Subcutaneous abdominal adipose tissue (tissue), 5 donors: ENCODE measurements around the gene MAN1A1.

Experiments
- H3K27ac ChIP-seq: one replicate; pipeline ENCODE4 v1.7.0; 2013; ENCODE audit warnings: low read depth, mild to moderate bottlenecking, inconsistent platforms, low read length, moderate library complexity
- H3K27me3 ChIP-seq, 5 donors: one replicate each; pipeline ENCODE4 v1.7.0; 2013; ENCODE audit warnings: low read length in 5 of 5, inconsistent platforms in 1 of 5; ENCODE audit not compliant: control insufficient read depth in 5 of 5, insufficient read depth in 4 of 5
- H3K36me3 ChIP-seq, 5 donors: one replicate each; pipeline ENCODE4 v1.7.0; 2013; ENCODE audit warnings: low read length in 5 of 5; ENCODE audit not compliant: control insufficient read depth in 5 of 5, insufficient read depth in 5 of 5
- H3K4me1 ChIP-seq, 5 donors: one replicate each; pipeline ENCODE4 v1.7.0; 2013; ENCODE audit warnings: low read length in 5 of 5, mild to moderate bottlenecking in 3 of 5, moderate library complexity in 1 of 5; ENCODE audit not compliant: control insufficient read depth in 5 of 5, insufficient read depth in 5 of 5
- H3K4me3 ChIP-seq, 5 donors: one replicate each; pipeline ENCODE4 v1.7.0; 2013; ENCODE audit warnings: low read length in 5 of 5, low read depth in 1 of 5
- H3K9ac ChIP-seq, 5 donors: one replicate each; pipeline ENCODE4 v1.7.0; 2013; ENCODE audit warnings: low read length in 5 of 5, mild to moderate bottlenecking in 4 of 5, moderate library complexity in 3 of 5
- H3K9me3 ChIP-seq, 5 donors: one replicate each; pipeline ENCODE4 v1.7.0; 2013; ENCODE audit warnings: low read length in 5 of 5; ENCODE audit not compliant: control insufficient read depth in 5 of 5
- donor health status: healthy.
- donor health status: healthy.
- donor health status: healthy.
- donor health status: healthy.
- donor health status: healthy.

Gene MAN1A1

GRCh38 chr6:119310486-119311036, 39.0 kb downstream of the MAN1A1 start:
- Histone ChIP-seq H3K9me3 (no peaks in the 10 kb centered on the region), H3K4me3 (no peak overlapping the region), H3K9ac (no peak overlapping the region), H3K27me3 (no peaks in the 10 kb centered on the region), H3K27ac (peak overlapping the region; percentile 74), H3K4me1 (peaks cover 2 to 64% (median 58%) of the 10 kb centered on the region in 5 donors), H3K36me3 (peaks cover 10 to 14% (median 12%) of the 10 kb centered on the region in 5 donors)

GRCh38 chr6:119308991-119309657, 40.4 kb downstream of the MAN1A1 start:
- Histone ChIP-seq H3K27ac (peak overlapping the region; percentile 74), H3K27me3 (no peaks in the 10 kb centered on the region), H3K36me3 (peaks cover 13 to 17% (median 14%) of the 10 kb centered on the region in 5 donors), H3K4me3 (no peak overlapping the region), H3K9ac (no peak overlapping the region), H3K4me1 (peaks cover 2 to 49% (median 45%) of the 10 kb centered on the region in 5 donors), H3K9me3 (no peaks in the 10 kb centered on the region)

- peaks cover 0 to 44% (median 39%) of the 10 kb centered on the region in 5 donors for H3K4me1 ChIP-seq
- H3K27me3 ChIP-seq: no peaks in the 10 kb centered on the region
- peaks cover 13 to 22% (median 14%) of the 10 kb centered on the region in 5 donors for H3K36me3 ChIP-seq
- no peak overlapping the region for H3K9ac ChIP-seq
- peak overlapping the region; percentile 74 for H3K27ac ChIP-seq
- no peaks in the 10 kb centered on the region for H3K9me3 ChIP-seq
- H3K4me3 ChIP-seq: no peak overlapping the region
Observed at GRCh38 chr6:119308048-119308570, 41.5 kb downstream of the MAN1A1 start.

GRCh38 chr6:119307056-119307455, 42.5 kb downstream of the MAN1A1 start:
- Histone ChIP-seq H3K9me3 (no peaks in the 10 kb centered on the region), H3K4me3 (no peak overlapping the region), H3K9ac (no peak overlapping the region), H3K27me3 (no peaks in the 10 kb centered on the region), H3K36me3 (peaks cover 14 to 23% (median 15%) of the 10 kb centered on the region in 5 donors), H3K27ac (peak overlapping the region; percentile 74), H3K4me1 (peaks cover 0 to 35% (median 34%) of the 10 kb centered on the region in 5 donors)

- H3K9me3 ChIP-seq: no peaks in the 10 kb centered on the region
- no peak overlapping the region for H3K4me3 ChIP-seq
- H3K4me1 ChIP-seq: peaks cover 0 to 30% (median 28%) of the 10 kb centered on the region in 5 donors
- H3K9ac ChIP-seq: no peak overlapping the region
- H3K27me3 ChIP-seq: no peaks in the 10 kb centered on the region
- H3K36me3 ChIP-seq: peaks cover 16 to 26% (median 17%) of the 10 kb centered on the region in 5 donors
- H3K27ac ChIP-seq: no peak overlapping the region
Observed at GRCh38 chr6:119306396-119306968, 43.1 kb downstream of the MAN1A1 start.

- Histone ChIP-seq H3K4me3 (no peak overlapping the region), H3K9ac (no peak overlapping the region), H3K9me3 (no peaks in the 10 kb centered on the region), H3K27me3 (no peaks in the 10 kb centered on the region), H3K36me3 (peaks cover 20 to 45% (median 29%) of the 10 kb centered on the region in 5 donors), H3K27ac (no peak overlapping the region), H3K4me1 (peaks cover 0 to 27% (median 10%) of the 10 kb centered on the region in 5 donors)
Observed at GRCh38 chr6:119303164-119303887, 46.2 kb downstream of the MAN1A1 start.

- Histone ChIP-seq H3K9ac (no peak overlapping the region), H3K4me1 (peaks cover 0 to 17% (median 9%) of the 10 kb centered on the region in 5 donors), H3K27me3 (no peaks in the 10 kb centered on the region), H3K27ac (no peak overlapping the region), H3K4me3 (no peak overlapping the region), H3K36me3 (peaks cover 18 to 44% (median 26%) of the 10 kb centered on the region in 5 donors), H3K9me3 (no peaks in the 10 kb centered on the region)
Observed at GRCh38 chr6:119301429-119301828, 48.1 kb downstream of the MAN1A1 start.

GRCh38 chr6:119299694-119300093, 49.9 kb downstream of the MAN1A1 start:
- H3K4me1 ChIP-seq: peaks cover 0 to 28% (median 18%) of the 10 kb centered on the region in 5 donors
- H3K4me3 ChIP-seq: no peak overlapping the region
- peaks cover 6 to 34% (median 17%) of the 10 kb centered on the region in 5 donors for H3K36me3 ChIP-seq
- H3K27ac ChIP-seq: no peak overlapping the region
- no peak overlapping the region for H3K9ac ChIP-seq
- H3K9me3 ChIP-seq: no peaks in the 10 kb centered on the region
- H3K27me3 ChIP-seq: no peaks in the 10 kb centered on the region

GRCh38 chr6:119297049-119297448, 52.5 kb downstream of the MAN1A1 start:
- Histone ChIP-seq H3K27me3 (no peaks in the 10 kb centered on the region), H3K9ac (no peak overlapping the region), H3K27ac (no peak overlapping the region), H3K9me3 (no peaks in the 10 kb centered on the region), H3K4me1 (peaks cover 0 to 24% (median 12%) of the 10 kb centered on the region in 5 donors), H3K4me3 (no peak overlapping the region), H3K36me3 (peaks cover 6 to 27% (median 15%) of the 10 kb centered on the region in 5 donors)
